SU-DHL-6 (cell line): ENCODE measurements around the gene NSD1.

Source experiments
- H2AFZ ChIP-seq: fragments of 200-600 bp; sonication (generic); 2 replicates; pipeline ENCODE4 v1.6.1; 2014; ENCODE audit warnings: low read depth, mild to moderate bottlenecking, moderate library complexity, mixed read lengths, antibody characterized with exemption, low read length; ENCODE audit not compliant: severe bottlenecking
- H3F3A ChIP-seq: fragments of 200-600 bp; shearing (Covaris generic); 2 replicates; pipeline ENCODE4 v1.6.0; 2016; ENCODE audit warnings: antibody characterized with exemption, mild to moderate bottlenecking; ENCODE audit not compliant: insufficient read depth
- H3K27ac ChIP-seq: fragments of 200-600 bp; sonication (generic); 2 replicates; pipeline ENCODE4 v1.5.1; 2016; ENCODE audit warnings: low read depth, mild to moderate bottlenecking, low read length, moderate library complexity, mixed read lengths
- H3K27me3 ChIP-seq: fragments of 200-600 bp; sonication (generic), shearing (Covaris generic); 2 replicates; pipeline ENCODE4 v1.6.0; 2014; ENCODE audit warnings: mild to moderate bottlenecking, low read length
- H3K36me3 ChIP-seq: fragments of 200-600 bp; sonication (generic); 2 replicates; pipeline ENCODE4 v1.6.1; 2014; ENCODE audit warnings: mild to moderate bottlenecking, low read length, mixed read lengths
- H3K4me2 ChIP-seq: fragments of 300-600, 200-600 bp; shearing (Covaris generic), sonication (generic); 2 replicates; pipeline ENCODE4 v1.6.0; 2014; ENCODE audit warnings: low read length, low read depth, mild to moderate bottlenecking; ENCODE audit not compliant: poor library complexity, severe bottlenecking
- H3K4me3 ChIP-seq: fragments of 200-600 bp; sonication (generic); 2 replicates; pipeline ENCODE4 v1.5.1; 2014; ENCODE audit warnings: antibody characterized with exemption, low read length, mild to moderate bottlenecking, mixed read lengths; ENCODE audit not compliant: insufficient read depth, poor library complexity, severe bottlenecking
- H3K79me2 ChIP-seq: fragments of 200-600 bp; sonication (generic); 2 replicates; pipeline ENCODE4 v1.6.1; 2014; ENCODE audit warnings: mild to moderate bottlenecking, low read length, moderate library complexity; ENCODE audit not compliant: insufficient read depth
- H3K9ac ChIP-seq: fragments of 200-600 bp; sonication (generic); 2 replicates; pipeline ENCODE4 v1.7.0; 2014; ENCODE audit warnings: mild to moderate bottlenecking, low read length
- H3K9me2 ChIP-seq: fragments of 200-600 bp; sonication (generic); replicated peaks from 2 replicates; pipeline ENCODE4 v1.6.1; 2014; ENCODE audit warnings: low read length; ENCODE audit not compliant: insufficient read depth
- H3K9me3 ChIP-seq: fragments of 200-600 bp; sonication (generic); 2 replicates; pipeline ENCODE4 v1.6.1; 2014; ENCODE audit warnings: low read length, mixed read lengths; ENCODE audit not compliant: insufficient read depth
- H4K20me1 ChIP-seq: fragments of 200-600 bp; sonication (generic); 2 replicates; pipeline ENCODE4 v1.6.1; 2014; ENCODE audit warnings: low read depth, mild to moderate bottlenecking, antibody characterized with exemption, low read length, moderate library complexity, mixed read lengths
- CTCF ChIP-seq: fragments of 200-600 bp; sonication (generic); IDR thresholded peaks from one replicate; pipeline ENCODE4 v1.5.1; 2017; ENCODE audit warnings: antibody characterized with exemption, mild to moderate bottlenecking, low read length, moderate library complexity; ENCODE audit not compliant: insufficient read depth, poor library complexity, severe bottlenecking
- EZH2phosphoT487 ChIP-seq: fragments of 200-600 bp; sonication (generic), shearing (Covaris generic); conservative IDR thresholded peaks from 2 replicates; pipeline ENCODE4 v1.6.1; 2018; ENCODE audit warnings: mild to moderate bottlenecking, antibody characterized with exemption, low read length, moderate library complexity, mixed read lengths

Gene NSD1

DNA sequence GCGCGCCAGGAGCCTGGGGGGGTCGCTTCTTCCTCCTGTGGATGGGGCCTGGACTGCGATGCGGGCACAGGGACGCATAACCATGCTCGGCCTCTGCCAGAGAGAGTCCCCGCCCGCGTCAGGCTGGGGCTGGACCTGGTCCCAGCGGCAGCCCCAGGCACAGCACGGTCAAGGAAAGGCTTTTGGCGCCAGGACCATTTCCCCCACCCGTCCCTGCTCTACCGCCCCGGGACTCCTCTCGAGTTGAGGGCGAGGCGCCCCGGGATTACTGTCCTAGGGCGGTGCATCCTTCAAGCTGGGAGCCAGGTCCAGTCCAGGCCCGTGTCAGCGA is 177.8 kb downstream of the NSD1 start:
- Histone ChIP-seq H4K20me1 (peaks cover 6% of the 10 kb centered on the region; the same call in 1 of the 2 replicates), H3K9me3 (no peaks in the 10 kb centered on the region), H2AFZ (no peak overlapping the region), H3K9ac (peak overlapping the region; percentile 75), H3K79me2 (no peaks in the 10 kb centered on the region), H3K27me3 (no peaks in the 10 kb centered on the region), H3K4me3 (peak overlapping the region; percentile 64), H3K36me3 (0 out of 2 replicates have a peak, but pooled peaks cover 2% of the 10 kb centered on the region), H3K27ac (peak overlapping the region; percentile 88), H3K4me2 (peak overlapping the region; percentile 88), H3K9me2 (no peaks in the 10 kb centered on the region), H3F3A (peaks cover 34% of the 10 kb centered on the region)
- TF ChIP-seq CTCF (no peak), EZH2phosphoT487 (no peak)

DNA sequence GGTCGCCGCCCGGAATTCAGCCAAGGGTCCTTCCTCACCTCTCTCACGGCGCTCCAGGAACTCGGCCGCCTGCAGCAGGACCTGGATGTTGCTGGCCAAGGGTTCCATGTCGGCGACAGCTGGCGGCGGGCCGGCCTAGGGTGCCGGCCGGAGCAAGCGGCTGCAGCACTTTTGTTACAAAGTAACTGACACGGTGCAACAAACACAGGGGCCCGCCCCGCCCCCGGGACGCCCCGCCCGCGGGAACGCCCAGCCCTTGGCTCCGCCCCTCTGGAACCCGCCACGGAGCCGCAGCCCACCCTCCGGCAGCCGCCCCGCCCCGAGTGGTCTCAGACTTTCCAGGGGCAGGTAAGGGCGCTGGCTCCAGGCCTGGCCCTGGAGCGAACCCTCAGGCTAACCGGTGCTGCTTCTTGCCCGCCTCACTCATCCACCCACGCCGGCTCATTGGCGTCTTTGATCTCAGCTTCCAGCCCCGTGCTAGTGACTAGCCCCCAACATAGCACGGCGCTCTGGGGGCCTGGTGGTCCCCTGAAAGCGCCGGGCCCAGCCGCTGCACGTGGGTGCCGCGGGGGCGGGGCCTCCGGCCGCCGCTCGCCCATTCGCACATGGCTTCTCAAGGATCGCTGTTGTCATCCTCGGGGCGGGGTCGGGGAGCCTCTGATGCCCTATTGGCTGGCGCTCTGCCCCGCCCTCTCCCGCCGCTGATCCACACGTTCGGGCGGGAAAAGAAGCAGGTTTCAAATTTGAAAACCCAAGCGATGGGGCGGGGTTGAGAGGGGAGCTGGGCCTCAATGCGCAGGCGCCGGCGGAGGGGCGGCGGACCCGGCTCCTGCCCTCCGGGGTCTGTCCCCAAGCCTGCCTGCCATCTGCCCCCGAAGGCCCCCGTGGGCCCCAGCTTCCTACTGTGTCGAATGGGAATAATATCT is 178.4 kb downstream of the NSD1 start, which contains the start of gene MXD3:
Gene MXD3, minus strand, starts transcription at position 176 of the 926 bp plus-strand sequence. Its CDS starts 68 bp downstream, at position 108.
- peak within 1 kb of the TSS; percentile 88 for H3K4me2 ChIP-seq
- H4K20me1 ChIP-seq: peaks cover 6% of the 10 kb centered on the region; the same call in 1 of the 2 replicates
- no peaks in the 10 kb centered on the region for H3K9me3 ChIP-seq
- H2AFZ ChIP-seq: peak within 1 kb of the TSS; percentile 72
- H3K27ac ChIP-seq: peak within 1 kb of the TSS; percentile 88
- H3K36me3 ChIP-seq: 0 out of 2 replicates have a peak, but pooled peaks cover under 1% of the 10 kb centered on the region
- H3K9me2 ChIP-seq: no peaks in the 10 kb centered on the region
- TF ChIP-seq EZH2phosphoT487: no peak
- TF ChIP-seq CTCF: no peak
- peak within 1 kb of the TSS; percentile 64 for H3K4me3 ChIP-seq
- no peaks in the 10 kb centered on the region for H3K27me3 ChIP-seq
- no peaks in the 10 kb centered on the region for H3K79me2 ChIP-seq
- H3F3A ChIP-seq: peaks cover 29% of the 10 kb centered on the region
- peak within 1 kb of the TSS; percentile 75 for H3K9ac ChIP-seq

- no peaks in the 10 kb centered on the region for H3K9me2 ChIP-seq
- H3K4me2 ChIP-seq: peak overlapping the region; percentile 88
- H3K9me3 ChIP-seq: no peaks in the 10 kb centered on the region
- H2AFZ ChIP-seq: peak overlapping the region; percentile 8
- TF ChIP-seq CTCF: peak; percentile 18
- no peak for TF ChIP-seq EZH2phosphoT487
- peaks cover 26% of the 10 kb centered on the region for H3F3A ChIP-seq
- H4K20me1 ChIP-seq: peaks cover 6% of the 10 kb centered on the region; the same call in 1 of the 2 replicates
- H3K27me3 ChIP-seq: no peaks in the 10 kb centered on the region
- H3K4me3 ChIP-seq: peak overlapping the region; percentile 50
- no peaks in the 10 kb centered on the region for H3K36me3 ChIP-seq
- no peaks in the 10 kb centered on the region for H3K79me2 ChIP-seq
- peak overlapping the region; percentile 88 for H3K27ac ChIP-seq
- H3K9ac ChIP-seq: peak overlapping the region; percentile 75
Observed at GRCh38 chr5:177312649-177313181, 179.1 kb downstream of the NSD1 start.
